HG03280 (cell line): ENCODE measurements around the gene MYOF.

Source experiments
- ATAC-seq: cut with Tn5 transposase; IDR thresholded peaks from one replicate; pipeline ENCODE4 v1.9.1; 2021; ENCODE audit warnings: mild to moderate bottlenecking, moderate library complexity; ENCODE audit not compliant: unreplicated experiment

The MYOF gene

GRCh38 chr10:93482145-93482834, at the start of gene MYOF:
TSS of gene MYOF (minus strand) at chr10:93482334. CDS start at chr10:93482194, 140 bp downstream.
- ATAC-seq, result peak; percentile 74

DNA sequence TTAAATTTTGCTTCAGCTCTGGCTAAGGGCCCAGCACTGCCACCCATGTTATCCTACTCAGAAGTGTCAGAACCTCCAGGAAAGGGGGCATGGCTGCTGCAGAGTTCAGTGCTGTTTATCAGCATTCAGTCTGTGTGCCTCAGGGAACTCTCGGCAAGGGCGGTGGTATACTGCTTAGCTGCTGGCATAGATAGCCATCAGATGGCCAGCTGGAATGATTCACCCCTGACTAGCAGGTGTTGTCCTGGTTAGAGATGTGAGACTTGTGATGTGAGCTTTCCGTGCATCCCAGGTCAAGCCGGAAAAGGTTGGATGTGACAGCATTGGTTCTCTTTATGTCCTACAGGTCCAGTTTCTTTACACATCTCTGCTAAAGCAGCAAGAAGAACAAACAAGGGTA, 36.4 kb upstream of the MYOF start:
- no peak for ATAC-seq

GRCh38 chr10:93516006-93516380, 33.9 kb upstream of the MYOF start:
- no peak for ATAC-seq

GRCh38 chr10:93515071-93516005, 33.2 kb upstream of the MYOF start:
- no peak for ATAC-seq

DNA sequence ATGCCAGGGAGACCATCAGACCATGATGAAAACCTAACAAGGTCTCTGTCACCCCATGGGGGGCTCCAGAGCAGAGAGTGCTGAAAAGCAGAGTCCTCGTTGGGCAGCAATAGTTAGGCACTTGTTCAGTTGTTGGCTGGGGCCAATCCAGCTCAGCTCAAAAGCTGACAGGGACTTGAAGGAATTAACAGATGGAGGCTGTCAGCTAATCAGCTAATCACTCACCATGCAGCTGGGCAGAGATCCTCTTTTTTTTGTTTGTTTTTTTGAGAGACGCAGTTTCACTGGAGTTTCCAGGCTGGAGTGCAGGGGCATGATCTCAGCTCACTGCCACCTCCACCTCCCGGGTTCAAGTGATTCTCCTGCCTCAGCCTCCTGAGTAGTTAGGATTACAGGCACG, 32.4 kb upstream of the MYOF start:
- no peak for ATAC-seq

DNA sequence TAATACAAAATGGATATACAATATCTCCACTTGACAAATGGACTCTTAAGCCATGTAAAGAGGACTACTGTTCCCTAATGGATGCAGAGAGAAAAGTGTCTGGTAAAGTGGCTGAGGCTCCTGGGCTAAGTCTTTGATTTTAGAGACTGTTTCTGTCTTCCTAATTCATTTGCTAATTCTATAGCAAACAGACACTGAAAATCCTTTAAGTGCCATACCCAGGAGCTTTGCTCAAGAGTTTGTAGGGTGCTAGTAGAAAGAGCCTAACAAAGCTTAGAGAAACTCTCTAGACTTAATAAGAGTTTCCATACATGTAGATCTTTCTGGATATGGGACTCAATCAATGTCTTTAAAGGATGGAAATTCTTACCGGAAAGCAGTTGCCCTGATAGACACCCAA, 31.0 kb upstream of the MYOF start:
- ATAC-seq, result no peak

- no peak for ATAC-seq
Measured at GRCh38 chr10:93512565-93512964, 30.4 kb upstream of the MYOF start.

DNA sequence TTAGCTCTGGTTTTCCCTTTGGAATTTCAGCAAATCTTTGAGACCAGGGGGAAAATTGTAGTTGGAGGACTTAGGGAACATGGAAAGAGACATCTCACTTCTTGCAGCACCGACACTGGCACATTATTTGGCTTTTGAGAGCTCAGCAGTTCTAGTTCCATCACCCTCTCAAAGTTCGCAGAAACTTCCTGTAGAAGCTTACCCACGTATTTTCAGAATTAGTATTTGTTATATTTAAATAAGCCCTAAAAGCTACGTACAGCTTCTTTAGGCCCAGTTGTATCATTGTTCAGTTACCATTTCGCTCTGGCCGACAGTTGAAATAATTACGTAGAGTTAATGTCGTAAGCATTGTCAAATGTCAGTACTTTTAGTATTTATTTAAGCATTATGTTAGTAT, 27.7 kb upstream of the MYOF start:
- ATAC-seq, result no peak

- ATAC-seq, result no peak
Measured at GRCh38 chr10:93505075-93505474, 22.9 kb upstream of the MYOF start.

GRCh38 chr10:93503075-93503474, 20.9 kb upstream of the MYOF start:
- peak; percentile 96 for ATAC-seq

DNA sequence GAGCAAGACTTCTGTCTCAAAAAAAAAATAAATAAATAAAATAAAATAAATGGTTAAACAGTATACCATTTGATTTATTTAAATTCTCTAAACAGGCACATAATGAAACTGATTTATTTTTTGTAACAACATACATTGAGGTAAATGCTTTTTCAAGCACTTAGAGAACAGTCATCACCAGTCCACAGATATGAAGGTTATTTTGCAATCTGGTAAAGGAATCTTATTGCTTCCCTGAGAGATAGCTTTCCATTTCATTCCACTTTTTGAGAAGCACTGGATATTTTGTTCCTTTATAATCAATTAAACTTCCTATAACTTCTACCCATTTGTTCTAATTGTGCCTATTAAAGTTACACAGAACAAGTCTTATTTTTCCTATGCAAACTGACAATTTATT, 19.5 kb upstream of the MYOF start:
- ATAC-seq, result no peak

DNA sequence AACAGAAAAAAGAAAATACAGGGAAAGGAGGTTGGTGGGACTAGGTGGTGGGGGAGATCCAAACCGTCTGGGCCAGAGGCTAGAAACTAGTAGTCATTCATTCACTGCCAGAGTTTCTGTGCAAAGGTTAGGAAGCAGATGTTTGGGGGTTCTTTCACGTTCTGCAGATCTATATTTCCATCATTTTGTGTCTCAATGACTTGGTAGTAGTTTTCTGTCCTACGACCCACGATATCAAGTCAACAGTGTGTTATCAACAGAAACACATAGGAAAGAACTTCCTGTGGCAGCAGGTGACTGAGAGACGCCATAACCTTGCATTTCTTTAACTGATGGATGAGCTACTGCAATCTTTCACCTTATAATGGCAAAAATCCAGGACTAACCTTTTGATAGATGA, 16.0 kb upstream of the MYOF start:
- no peak for ATAC-seq

GRCh38 chr10:93496322-93497041, 14.3 kb upstream of the MYOF start, which contains the start of gene CEP55:
TSS of gene CEP55 (plus strand) at chr10:93496612. CDS start at chr10:93500052, 3,440 bp downstream.
- peak; percentile 100 for ATAC-seq

DNA sequence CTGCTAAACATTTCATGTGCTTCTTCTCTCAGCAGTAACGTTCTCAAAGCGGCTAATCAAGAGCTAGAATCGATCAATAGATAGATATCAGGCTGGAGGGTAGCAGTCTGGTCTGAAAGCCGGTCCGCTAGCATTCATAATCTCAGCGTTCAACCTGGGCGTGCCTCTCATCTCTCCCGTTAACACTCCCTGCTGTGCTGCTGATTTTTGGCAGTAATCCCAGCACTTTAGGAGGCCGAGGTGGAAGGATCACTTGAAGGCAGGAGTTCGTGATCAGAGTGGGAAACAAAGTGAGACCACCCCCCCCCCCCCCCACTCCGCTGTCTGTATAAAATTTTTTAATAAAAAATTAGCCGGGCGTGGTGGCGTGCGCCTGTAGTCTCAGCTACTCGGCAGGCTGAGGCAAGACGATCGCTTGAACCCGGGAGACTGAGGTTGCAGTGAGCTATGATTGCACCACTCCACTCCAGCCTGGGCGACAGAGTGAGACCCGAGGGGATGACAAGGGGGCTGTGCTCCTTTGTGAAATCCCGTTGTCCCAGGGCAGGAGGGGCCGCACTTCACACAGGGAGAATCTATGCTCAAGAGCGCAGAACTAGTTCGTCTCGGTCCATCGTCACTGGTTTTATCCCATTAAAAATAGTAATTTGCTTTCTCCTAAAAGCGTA, 13.7 kb upstream of the MYOF start:
- ATAC-seq, result peak; percentile 17

- no peak for ATAC-seq
Measured at GRCh38 chr10:93494494-93494893, 12.4 kb upstream of the MYOF start.

DNA sequence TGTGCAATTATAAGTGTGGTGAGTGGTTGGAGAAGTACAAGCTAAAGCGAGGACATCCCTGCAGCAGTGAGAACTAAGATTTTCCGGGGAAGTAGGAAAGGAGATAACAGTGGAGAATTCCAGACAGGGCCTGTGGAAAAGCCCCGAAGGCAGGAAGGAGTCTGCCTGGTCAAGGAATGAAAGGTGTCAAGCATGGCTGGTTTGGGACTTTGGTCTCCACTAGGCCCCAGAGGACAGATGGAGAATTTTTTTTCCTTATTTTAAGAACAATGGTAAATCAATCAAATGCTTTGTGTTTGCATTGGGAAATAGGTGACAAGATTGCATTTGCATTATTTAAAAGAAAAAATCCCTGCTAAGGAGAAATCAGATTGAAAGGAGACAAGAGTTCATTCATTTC, 11.0 kb upstream of the MYOF start:
- ATAC-seq, result no peak

DNA sequence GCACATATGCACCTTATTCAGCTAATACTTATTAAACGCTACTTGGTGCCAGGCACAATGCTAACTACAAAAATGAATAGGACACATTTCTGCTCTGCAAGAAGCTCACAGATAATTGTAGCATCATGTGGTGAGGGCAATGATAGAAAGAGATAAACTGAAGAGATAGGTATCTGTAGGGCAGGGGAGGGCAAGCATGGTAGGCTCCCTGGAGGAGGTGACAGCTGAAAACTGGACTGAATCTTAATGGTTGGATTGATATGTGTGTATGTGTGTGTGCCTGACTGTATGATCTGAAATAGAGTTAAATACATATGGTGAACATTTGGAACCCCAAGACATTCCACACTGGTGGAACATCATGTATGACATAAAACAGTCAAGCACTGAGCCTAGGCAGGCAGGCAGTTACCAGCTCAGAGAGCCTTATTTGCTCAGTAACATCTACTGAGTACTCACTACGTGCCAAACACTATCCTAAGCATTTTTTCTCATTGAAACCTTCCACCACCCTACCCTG, 9.5 kb upstream of the MYOF start:
- no peak for ATAC-seq

DNA sequence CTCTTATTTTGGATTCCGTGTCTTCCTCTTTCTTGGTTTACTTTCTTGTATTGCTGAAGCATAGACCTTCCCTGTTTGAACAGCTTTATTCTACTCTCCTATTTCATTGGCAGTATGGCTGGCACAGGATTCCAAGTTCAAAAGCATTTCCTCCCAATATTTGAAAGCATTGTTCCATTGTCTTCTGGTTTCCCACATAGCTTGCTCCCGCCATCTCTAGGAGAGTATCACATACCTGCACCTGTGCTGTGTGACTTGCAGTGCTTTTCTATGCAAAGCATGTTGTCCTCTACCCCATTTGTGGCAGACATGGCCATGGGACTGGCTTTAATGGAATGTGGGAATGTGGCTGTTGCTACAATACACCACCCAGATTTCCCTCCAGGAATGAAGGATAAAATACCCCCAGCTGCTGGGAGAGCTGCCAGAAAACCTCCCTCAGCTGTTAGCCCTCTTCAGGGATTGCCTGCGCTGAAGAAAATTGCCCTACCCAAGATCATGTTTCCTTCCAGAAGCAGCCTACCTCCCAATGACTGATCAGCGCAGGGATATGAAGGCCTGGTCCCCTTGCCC, 6.9 kb upstream of the MYOF start:
- no peak for ATAC-seq

DNA sequence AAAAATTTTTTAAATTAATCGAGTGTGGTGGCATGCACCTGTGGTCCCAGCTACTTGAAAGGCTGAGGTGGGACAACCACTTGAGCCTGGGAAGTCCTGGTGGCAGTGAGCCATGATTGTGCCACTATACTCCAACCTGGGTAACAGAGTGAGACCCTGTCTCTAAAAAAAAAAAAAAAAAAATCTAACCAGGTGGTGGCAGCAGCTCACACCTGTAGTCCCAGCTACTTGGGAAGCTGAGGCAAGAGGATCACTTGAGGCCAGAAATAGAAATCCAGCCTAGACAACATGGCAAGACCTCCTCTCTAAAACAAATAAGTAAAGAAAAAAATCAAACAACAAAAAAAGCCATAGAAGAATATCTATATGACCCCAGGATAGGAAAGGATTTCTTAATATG, 3.6 kb upstream of the MYOF start:
- no peak for ATAC-seq

- ATAC-seq, result no peak
Measured at GRCh38 chr10:93481637-93482144, 443 bp downstream of the MYOF start.
